Hepatocyte (in vitro differentiated cells): ENCODE data around the gene SYCP2L.

Experiments
- CTCF ChIP-seq: fragments of 200-600 bp; sonication (generic); IDR thresholded peaks from 2 replicates; pipeline ENCODE4 v1.5.1; 2016; ENCODE audit warnings: antibody characterized with exemption, mild to moderate bottlenecking; ENCODE audit not compliant: poor library complexity
- EZH2 ChIP-seq: fragments of 200-600 bp; sonication (generic); IDR thresholded peaks from 2 replicates; pipeline ENCODE4 v1.6.1; 2016; ENCODE audit warnings: antibody characterized with exemption, mild to moderate bottlenecking, borderline replicate concordance

GRCh38 chr6:10951675-10952282 is 64.9 kb downstream of the SYCP2L start:
- TF ChIP-seq EZH2 (no peak), CTCF (peak; percentile 80)
